Body of pancreas (tissue), 4 donors: ENCODE measurements around the gene CSN2. TPM values are rescaled to one million over a fixed set of nuclear protein-coding genes. Genes with fewer than 3 reads are reported as not detected.
"Not testable (repeated sequence)": the region's sequence is repeated elsewhere in the genome, so short reads cannot be mapped to it uniquely, and the experiment has no call there.

Experiments used
- ATAC-seq: fragments of 150-250 bp; one replicate; pipeline ENCODE4 v1.9.1; 2016
- DNase-seq, 4 donors: peaks; one replicate each; pipeline ENCODE4 v3.0.0-alpha.2; 2019
- H3K27ac ChIP-seq, 4 donors: fragments of 200-600 bp; sonication (generic); 1 replicate in 3 of 4; 2 replicates in 1 of 4; pipeline versions ENCODE4 v1.5.1 to v1.6.1; 2016 to 2019; ENCODE audit warnings: mild to moderate bottlenecking in 1 of 4, mixed read lengths in 1 of 4, moderate library complexity in 1 of 4
- H3K27me3 ChIP-seq, 2 donors: fragments of 200-600 bp; sonication (generic); one replicate each; pipeline ENCODE4 v1.6.0; 2016; ENCODE audit warnings: mild to moderate bottlenecking in 1 of 2
- H3K36me3 ChIP-seq, 2 donors: fragments of 200-600 bp; sonication (generic); replicated peaks in 1 of 2; 2 replicates each; pipeline ENCODE4 v1.5.1; 2016; ENCODE audit warnings: low read depth in 2 of 2; ENCODE audit not compliant: insufficient read depth in 1 of 2
- H3K4me1 ChIP-seq: fragments of 200-600 bp; sonication (generic); one replicate; pipeline ENCODE4 v1.6.0; 2016
- H3K4me3 ChIP-seq, 2 donors: fragments of 200-600 bp; sonication (generic); 1 replicate in 1 of 2; 2 replicates in 1 of 2; pipeline ENCODE4 v1.5.1; 2016 to 2019
- H3K9me3 ChIP-seq, 3 donors: fragments of 200-600 bp; sonication (generic); 1 replicate in 2 of 3; 2 replicates in 1 of 3; pipeline ENCODE4 v1.5.1; 2016
- POLR2A ChIP-seq, 3 donors: fragments of 450-650 bp; IDR thresholded peaks; one replicate each; pipeline ENCODE4 v1.6.1; 2016; ENCODE audit warnings: antibody characterized with exemption in 3 of 3, mild to moderate bottlenecking in 2 of 3
- WGBS, 2 donors: methylation state at CpG; one replicate each; pipeline ENCODE4 v1.1.5; 2017; 5-methylcytosine and 5-hydroxymethylcytosine counted together
- intact Hi-C: fragments of 100-400 bp; cut with DNase I; formaldehyde crosslinking; loops from one replicate; pipeline ENCODE4 v1.15.1; 2023
- total RNA-seq, 2 donors: library from RNA; depleted of rRNA; stranded (reverse); fragments of >200 nt; gene quantifications; one replicate each; pipeline ENCODE4 v1.1.0, GENCODE V29; 2016
- TF ChIP-seq, protein P1 (sequence below), 7 experiments: fragments of 450-650 bp in 4 of 7; fragments of 200-600 bp in 3 of 7; sonication (generic) in 3 of 7; IDR thresholded peaks; one replicate each; pipeline ENCODE4 v1.5.1; 2016 to 2019; ENCODE audit warnings: antibody characterized with exemption in 7 of 7

The CSN2 gene
- total RNA-seq, 2 donors from 2014 or later, result not detected

DNA sequence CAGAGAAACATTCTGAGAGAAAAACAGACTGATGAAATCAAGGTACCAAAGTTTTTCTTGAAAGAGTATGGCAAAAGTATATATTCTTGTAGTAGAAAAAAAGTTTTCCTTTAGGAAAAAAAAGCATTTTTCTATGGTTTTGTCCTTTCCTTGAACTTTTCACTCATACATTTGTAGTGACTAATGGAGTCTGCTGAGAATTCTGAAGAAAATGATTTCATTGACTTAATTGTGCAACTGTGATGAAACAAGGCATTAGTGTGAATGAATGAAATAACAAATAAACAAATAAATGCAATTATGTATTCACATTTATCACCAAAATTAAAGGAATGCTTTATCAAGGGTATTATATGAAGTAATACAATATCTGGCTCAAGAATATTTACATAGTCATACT lies 29.0 kb downstream of the CSN2 start:
- ATAC-seq (no peak), DNase-seq (no peak)
- H3K4me1 ChIP-seq, result no peaks in the 10 kb centered on the region
- TF ChIP-seq, protein P1, sequence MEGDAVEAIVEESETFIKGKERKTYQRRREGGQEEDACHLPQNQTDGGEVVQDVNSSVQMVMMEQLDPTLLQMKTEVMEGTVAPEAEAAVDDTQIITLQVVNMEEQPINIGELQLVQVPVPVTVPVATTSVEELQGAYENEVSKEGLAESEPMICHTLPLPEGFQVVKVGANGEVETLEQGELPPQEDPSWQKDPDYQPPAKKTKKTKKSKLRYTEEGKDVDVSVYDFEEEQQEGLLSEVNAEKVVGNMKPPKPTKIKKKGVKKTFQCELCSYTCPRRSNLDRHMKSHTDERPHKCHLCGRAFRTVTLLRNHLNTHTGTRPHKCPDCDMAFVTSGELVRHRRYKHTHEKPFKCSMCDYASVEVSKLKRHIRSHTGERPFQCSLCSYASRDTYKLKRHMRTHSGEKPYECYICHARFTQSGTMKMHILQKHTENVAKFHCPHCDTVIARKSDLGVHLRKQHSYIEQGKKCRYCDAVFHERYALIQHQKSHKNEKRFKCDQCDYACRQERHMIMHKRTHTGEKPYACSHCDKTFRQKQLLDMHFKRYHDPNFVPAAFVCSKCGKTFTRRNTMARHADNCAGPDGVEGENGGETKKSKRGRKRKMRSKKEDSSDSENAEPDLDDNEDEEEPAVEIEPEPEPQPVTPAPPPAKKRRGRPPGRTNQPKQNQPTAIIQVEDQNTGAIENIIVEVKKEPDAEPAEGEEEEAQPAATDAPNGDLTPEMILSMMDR (IDR thresholded peaks at IDR 0.05), result no peak
- no peak for TF ChIP-seq POLR2A (IDR thresholded peaks at IDR 0.05)
- H3K27ac ChIP-seq, result no peak overlapping the region
- no peaks in the 10 kb centered on the region for H3K27me3 ChIP-seq
- H3K4me3 ChIP-seq, result no peak overlapping the region
- intact Hi-C loops, result no loop called here
- no peaks in the 10 kb centered on the region for H3K36me3 ChIP-seq
- H3K9me3 ChIP-seq, result no peaks in the 10 kb centered on the region

GRCh38 chr4:69934150-69934549 lies 31.4 kb downstream of the CSN2 start:
- Histone ChIP-seq H3K36me3 (no peaks in the 10 kb centered on the region), H3K27ac (no peak overlapping the region), H3K27me3 (no peaks in the 10 kb centered on the region), H3K4me3 (no peak overlapping the region), H3K4me1 (no peaks in the 10 kb centered on the region), H3K9me3 (no peaks in the 10 kb centered on the region)
- TF ChIP-seq, protein P1 (IDR thresholded peaks at IDR 0.05), result no peak
- TF ChIP-seq POLR2A (IDR thresholded peaks at IDR 0.05), result no peak
- ATAC-seq, result no peak
- intact Hi-C loops, result no loop called here
- WGBS, 2 donors, result 59 to 64% methylated on average over 4 of the region's 4 CpGs
- no peak for DNase-seq

- TF ChIP-seq, protein P1 (IDR thresholded peaks at IDR 0.05), result no peak
- TF ChIP-seq POLR2A (IDR thresholded peaks at IDR 0.05), result no peak
- Histone ChIP-seq H3K4me1 (no peaks in the 10 kb centered on the region), H3K9me3 (no peaks in the 10 kb centered on the region), H3K27me3 (no peaks in the 10 kb centered on the region), H3K27ac (no peak within 1 kb of the TSS), H3K36me3 (no peaks in the 10 kb centered on the region), H3K4me3 (no peak within 1 kb of the TSS)
- DNase-seq (no peak), ATAC-seq (no peak)
- intact Hi-C loops, result no loop called here
- WGBS, 2 donors, result 80 to 84% methylated on average over 3 of the region's 3 CpGs
These were observed 34.8 kb downstream of the CSN2 start, which contains the start of gene CSN1S1 for GRCh38 chr4:69930768-69931167. TSS of gene CSN1S1 (plus strand) at chr4:69931068. CDS start at chr4:69932556, 1,488 bp downstream.

DNA sequence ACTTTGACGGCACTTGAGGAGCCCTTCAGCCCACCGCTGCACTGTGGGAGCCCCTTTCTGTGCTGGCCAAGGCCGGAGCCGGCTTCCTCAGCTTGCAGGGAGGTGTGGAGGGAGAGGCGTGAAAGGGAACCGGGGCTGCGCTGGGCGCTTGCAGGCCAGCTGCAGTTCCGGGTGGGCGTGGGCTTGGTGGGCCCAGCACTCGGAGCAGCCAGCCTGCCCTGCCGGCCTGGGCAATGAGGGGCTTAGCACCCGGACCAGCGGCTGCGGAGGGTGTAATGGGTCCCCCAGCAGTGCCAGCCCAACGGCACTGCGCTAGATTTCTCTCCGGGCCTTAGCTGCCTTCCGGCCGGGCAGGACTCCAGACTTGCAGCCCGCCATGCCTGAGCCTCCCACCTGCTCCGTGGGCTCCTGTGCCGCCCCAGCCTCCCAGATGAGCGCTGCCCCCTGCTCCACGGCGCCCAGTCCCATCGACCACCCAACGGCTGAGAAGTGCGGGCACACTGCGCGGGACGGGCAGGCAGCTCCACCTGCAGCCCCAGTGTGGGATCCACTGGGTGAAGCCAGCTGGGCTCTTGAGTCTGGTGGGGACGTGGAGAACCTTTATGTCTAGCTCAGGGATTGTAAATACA lies 41.6 kb downstream of the CSN2 start:
- ATAC-seq, H3K4me1 ChIP-seq, DNase-seq, H3K36me3 ChIP-seq, H3K4me3 ChIP-seq, H3K27ac ChIP-seq, H3K9me3 ChIP-seq, intact Hi-C loops, H3K27me3 ChIP-seq: not testable (repeated sequence)
- 87 to 90% methylated on average over 3 to 32 of the region's 33 CpGs for WGBS, 2 donors

GRCh38 chr4:69920874-69921273 lies 44.7 kb downstream of the CSN2 start:
- H3K27me3 ChIP-seq, result no peaks in the 10 kb centered on the region
- no peaks in the 10 kb centered on the region for H3K4me1 ChIP-seq
- intact Hi-C loops, result no loop called here
- H3K9me3 ChIP-seq, result no peaks in the 10 kb centered on the region
- no peak for DNase-seq
- no peak overlapping the region for H3K27ac ChIP-seq
- TF ChIP-seq, protein P1 (IDR thresholded peaks at IDR 0.05), result no peak
- no peak for TF ChIP-seq POLR2A (IDR thresholded peaks at IDR 0.05)
- no peak overlapping the region for H3K4me3 ChIP-seq
- WGBS, 2 donors, result 36 to 48% methylated on average over 4 of the region's 4 CpGs
- ATAC-seq, result no peak
- no peaks in the 10 kb centered on the region for H3K36me3 ChIP-seq
